Kasumi-1 (cell line): ENCODE results near the gene ERC1.
"Not testable (repeated sequence)": the region's sequence is repeated elsewhere in the genome, so short reads cannot be mapped to it uniquely, and the experiment has no call there.

Experiments
- DNase-seq, 2 experiments: peaks; one replicate each; lab custom pipeline; 2025; lab: John Stamatoyannopoulos, UW

ERC1 gene

GRCh38 chr12:1319212-1319611, 328.2 kb downstream of the ERC1 start:
- DNase-seq, result no peak

- no peak for DNase-seq
Measured at GRCh38 chr12:1320021-1320420, 329.0 kb downstream of the ERC1 start.

- DNase-seq, result no peak
Measured at GRCh38 chr12:1322821-1323220, 331.8 kb downstream of the ERC1 start.

DNA sequence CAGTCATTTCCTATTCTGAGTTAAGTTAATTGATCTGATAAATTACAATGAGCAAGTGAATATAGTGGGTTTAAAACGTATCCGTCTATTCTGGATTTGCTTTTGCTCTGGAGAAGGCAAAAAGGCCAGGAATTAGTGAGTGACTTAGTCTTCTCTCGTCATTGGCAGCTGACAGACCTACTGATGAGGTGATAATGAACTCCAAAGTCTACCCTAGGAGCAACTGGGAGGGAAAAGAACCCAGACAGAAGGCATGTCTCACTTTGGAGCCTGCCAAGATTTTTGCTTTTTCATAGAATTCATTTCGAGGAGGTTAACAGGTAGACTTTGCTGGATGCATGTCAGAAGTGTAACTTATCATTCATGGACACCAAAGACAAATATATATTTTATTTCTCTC, 333.1 kb downstream of the ERC1 start:
- no peak for DNase-seq

- peak in 1 of 2 experiments; percentile 31 for DNase-seq
Measured at GRCh38 chr12:1324910-1325309, 333.9 kb downstream of the ERC1 start.

GRCh38 chr12:1325666-1326065, 334.6 kb downstream of the ERC1 start:
- no peak for DNase-seq

- no peak for DNase-seq
Measured at GRCh38 chr12:1326258-1326657, 335.2 kb downstream of the ERC1 start.

DNA sequence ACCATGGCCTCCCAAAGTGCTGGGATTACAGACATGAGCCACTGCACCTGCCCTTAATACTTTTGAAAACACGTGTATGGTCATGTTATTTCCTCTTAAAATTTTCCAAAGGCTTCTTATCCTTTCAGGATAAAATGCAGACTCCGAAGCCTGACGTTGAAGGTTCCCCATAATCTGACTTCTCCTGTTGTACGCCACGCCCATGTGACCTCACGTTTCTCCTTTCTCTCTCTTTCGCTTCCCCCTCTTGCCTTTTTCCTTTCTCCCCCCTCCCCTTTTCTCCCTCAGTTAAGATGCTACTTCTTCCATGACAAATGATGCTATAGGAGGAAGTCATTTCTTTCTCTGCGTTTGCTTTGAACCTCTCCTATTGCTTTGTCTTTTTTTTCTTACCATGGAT, 337.4 kb downstream of the ERC1 start:
- DNase-seq, result no peak

- no peak for DNase-seq
Measured at GRCh38 chr12:1329784-1330476, 338.9 kb downstream of the ERC1 start.

GRCh38 chr12:1330477-1330827, 339.4 kb downstream of the ERC1 start:
- DNase-seq, result no peak

- no peak for DNase-seq
Measured at GRCh38 chr12:1332327-1332726, 341.3 kb downstream of the ERC1 start.

- no peak for DNase-seq
Measured at GRCh38 chr12:1338483-1339177, 347.6 kb downstream of the ERC1 start.

- not testable (repeated sequence) for DNase-seq
Measured at GRCh38 chr12:1339178-1339541, 348.1 kb downstream of the ERC1 start.

GRCh38 chr12:1339618-1340319, 348.7 kb downstream of the ERC1 start:
- DNase-seq, result no peak

GRCh38 chr12:1341270-1341669, 350.2 kb downstream of the ERC1 start:
- not testable (repeated sequence) for DNase-seq

DNA sequence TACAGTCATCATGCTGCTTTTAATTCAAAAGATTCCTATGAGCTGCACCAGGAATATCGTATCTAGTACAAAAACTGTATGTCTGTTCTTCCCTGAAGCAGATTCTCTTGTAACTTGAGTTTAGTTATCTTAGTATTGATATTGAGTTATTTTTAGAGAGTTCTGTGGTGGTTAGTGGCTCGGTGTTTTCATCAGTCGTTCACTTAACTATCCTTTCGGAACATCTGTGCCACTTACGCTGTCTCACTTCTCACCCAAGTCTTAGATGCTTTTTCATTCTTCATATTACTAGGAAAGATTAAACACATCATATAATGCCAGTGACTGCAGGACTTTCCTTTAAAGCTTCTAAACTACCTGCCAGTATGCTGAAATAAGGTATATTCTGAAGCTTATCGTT, 352.4 kb downstream of the ERC1 start:
- DNase-seq, result no peak

DNA sequence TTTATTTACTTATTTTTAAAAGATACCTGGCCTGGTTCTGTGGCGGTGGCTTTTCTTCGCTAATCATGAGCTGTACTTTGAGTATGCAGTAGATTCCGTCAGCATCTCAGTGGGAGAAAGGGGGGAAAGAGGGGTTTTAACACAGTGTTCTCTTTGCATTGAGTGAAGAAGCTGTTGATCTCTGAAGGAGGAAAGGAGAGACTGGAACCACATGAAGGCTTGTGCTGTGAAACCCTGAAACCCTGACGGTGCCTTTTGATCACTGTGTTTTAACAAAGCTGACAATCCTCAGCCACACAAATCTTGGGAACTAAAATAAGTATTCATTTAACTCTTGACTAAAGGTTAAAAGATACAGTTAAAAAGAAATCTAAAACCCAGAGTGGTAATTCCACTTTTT, 353.2 kb downstream of the ERC1 start:
- no peak for DNase-seq

- DNase-seq, result no peak
Measured at GRCh38 chr12:1346126-1346525, 355.1 kb downstream of the ERC1 start.

- no peak for DNase-seq
Measured at GRCh38 chr12:1347294-1347693, 356.3 kb downstream of the ERC1 start.

GRCh38 chr12:1348606-1349005, 357.6 kb downstream of the ERC1 start:
- no peak for DNase-seq

DNA sequence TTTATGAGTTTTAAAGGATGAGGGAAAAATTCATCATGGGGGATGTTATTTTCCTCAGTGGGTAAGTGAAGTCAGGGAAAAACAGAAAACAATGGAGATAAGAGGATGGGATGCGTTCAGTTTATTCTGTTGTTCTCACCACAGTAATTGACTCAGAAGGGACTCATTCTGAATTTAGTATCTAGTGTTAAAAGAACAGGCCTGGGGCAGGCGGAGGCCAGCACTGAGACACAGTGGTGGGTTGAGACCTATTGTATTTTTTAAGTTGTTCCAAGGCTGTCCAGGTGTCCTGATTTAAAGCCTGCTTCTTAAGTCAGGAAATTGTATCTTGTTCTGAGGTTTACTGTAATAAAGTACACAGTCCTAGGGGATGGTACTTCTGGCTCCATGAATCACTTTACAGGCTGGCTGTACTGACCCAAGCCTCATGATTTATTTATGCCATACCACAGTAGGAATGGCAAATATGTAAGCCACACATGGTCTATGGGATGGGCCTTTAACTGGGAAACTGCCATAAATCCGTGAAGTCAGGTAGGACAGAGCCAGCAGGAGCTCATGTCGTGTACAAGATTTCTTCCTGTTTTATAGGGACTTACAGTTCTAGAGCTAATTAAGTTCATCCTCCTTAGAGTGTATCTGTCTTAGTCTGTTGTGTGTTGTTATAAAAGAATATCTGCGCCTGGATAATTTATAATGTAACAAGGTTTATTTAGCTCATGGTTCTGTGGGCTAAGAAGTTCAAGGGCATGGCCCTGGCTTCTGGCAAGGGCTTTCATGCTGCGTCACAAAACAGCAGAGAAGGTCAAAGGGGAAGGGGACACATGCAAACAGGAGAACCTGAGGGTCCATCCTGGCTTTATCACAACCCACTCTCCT, 359.3 kb downstream of the ERC1 start:
- DNase-seq, result no peak

- DNase-seq, result no peak
Measured at GRCh38 chr12:1350934-1351240, 359.9 kb downstream of the ERC1 start.

DNA sequence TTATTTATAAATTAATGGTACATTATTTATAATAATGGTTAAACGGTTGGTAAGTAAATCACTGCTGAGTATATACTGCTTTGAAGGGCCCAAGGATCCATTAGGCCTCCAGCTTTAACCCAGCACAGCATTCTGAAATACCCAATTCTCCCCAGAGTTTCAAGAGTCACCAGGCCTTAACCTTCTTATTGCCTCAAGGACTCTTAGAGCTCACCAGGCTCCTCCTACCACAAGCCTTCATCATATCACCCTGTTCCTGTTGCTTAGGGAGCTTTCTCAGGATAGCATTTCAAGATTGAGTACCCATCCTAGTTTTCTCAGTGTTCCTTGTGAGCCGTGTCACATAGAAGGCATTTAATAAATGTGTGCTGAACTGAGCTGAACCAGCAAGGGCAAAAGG, 360.9 kb downstream of the ERC1 start:
- no peak for DNase-seq
